Activated CD4-positive, alpha-beta T cell treated with anti-CD3 and anti-CD28 coated beads, Interleukin-2, amount 10 ng/mL, durations not matched to agents 24 days and 14 days (primary cell): ENCODE measurements around the gene APOL2. TPM values are rescaled to one million over a fixed set of nuclear protein-coding genes. Genes with fewer than 3 reads are reported as not detected.
A peak's percentile ranks its signal among the peaks of the same experiment; 100 is the strongest.
"Not testable (repeated sequence)": the region's sequence is repeated elsewhere in the genome, so short reads cannot be mapped to it uniquely, and the experiment has no call there.

Experiments used
- DNase-seq: peaks from one replicate; pipeline ENCODE4 v3.0.0; 2022
- H3K27ac Mint-ChIP-seq: one replicate; pipeline ENCODE4 v1.8.0; 2022; ENCODE audit warnings: mild to moderate bottlenecking, mixed read lengths
- H3K27me3 Mint-ChIP-seq: one replicate; pipeline ENCODE4 v1.8.0; 2022; ENCODE audit warnings: mixed read lengths
- H3K36me3 Mint-ChIP-seq: one replicate; pipeline ENCODE4 v1.8.0; 2022; ENCODE audit warnings: low read depth, mild to moderate bottlenecking, mixed read lengths
- H3K4me1 Mint-ChIP-seq: one replicate; pipeline ENCODE4 v1.8.0; 2021; ENCODE audit warnings: mixed read lengths
- H3K4me3 Mint-ChIP-seq: one replicate; pipeline ENCODE4 v1.8.0; 2022; ENCODE audit warnings: mild to moderate bottlenecking, moderate library complexity, mixed read lengths
- H3K9me3 Mint-ChIP-seq: one replicate; pipeline ENCODE4 v1.8.0; 2021; ENCODE audit warnings: mixed read lengths
- intact Hi-C: fragments of 100-400 bp; cut with micrococcal nuclease; formaldehyde crosslinking; loops from one replicate; pipeline ENCODE4 v1.15.1; 2023
- total RNA-seq: library from RNA; stranded (reverse); gene quantifications from 2 replicates; pipeline ENCODE4 v1.2.3, GENCODE V29; 2022

The APOL2 gene
- total RNA-seq, 1 donor from 2014 or later: 58.6 TPM

DNA sequence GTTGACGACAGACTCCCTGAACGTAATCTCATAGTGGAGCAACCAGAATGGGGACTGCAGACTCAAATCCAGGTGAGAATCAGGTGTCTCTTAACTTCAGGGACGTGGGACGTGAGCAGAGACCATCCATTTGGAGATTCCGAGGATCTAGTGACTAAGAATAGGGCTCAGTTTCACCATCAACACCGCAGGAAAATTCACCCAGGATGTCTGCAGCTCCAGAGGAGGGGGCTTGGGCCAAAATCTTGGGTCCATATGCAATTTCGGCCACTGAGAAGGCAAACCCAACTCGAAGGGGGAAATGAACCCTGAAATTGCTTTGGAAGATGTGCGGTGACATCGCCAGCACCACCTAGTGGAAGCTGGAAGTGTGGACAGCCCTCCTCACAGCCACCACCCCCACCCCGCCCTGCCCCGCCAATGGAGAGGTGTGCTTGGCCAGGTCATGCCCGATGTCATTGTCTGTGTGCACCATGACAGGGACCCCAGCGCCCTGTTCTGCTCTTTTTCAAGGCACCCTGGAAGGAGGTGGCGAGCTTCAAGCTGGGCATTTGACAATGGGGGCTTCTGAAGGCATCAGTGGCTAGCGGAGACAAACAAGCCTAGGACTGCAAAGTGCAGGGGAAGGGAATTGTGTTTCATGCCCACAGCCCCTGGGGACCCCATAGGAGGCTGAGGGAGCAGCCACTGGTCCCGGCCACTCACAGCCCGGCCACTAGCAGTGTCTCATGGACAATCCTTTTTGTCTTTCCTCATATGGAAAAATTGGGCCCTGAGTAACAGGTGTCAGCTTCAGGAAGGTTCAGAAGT is 38.4 kb upstream of the APOL2 start:
- H3K27ac Mint-ChIP-seq: peak overlapping the region; percentile 9

DNA sequence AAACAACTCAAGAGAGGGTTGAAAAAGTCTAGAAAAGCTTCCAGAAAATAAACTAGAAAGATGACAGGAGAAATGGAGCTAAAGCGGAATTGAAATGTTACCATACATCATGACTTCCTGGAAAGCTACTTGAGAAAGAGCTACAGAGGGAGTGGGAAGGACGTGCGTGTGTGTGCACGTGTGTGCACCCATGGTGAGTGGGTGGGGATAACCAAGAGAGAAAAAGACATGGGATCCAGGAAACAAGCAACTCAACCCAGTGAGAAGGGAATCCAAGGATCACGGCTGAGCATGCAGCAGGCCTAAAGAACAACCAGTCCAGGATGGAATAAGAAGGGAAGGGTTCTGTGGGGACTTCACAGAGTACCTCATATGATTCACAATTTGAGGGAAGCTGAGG is 35.2 kb upstream of the APOL2 start:
- intact Hi-C loops: no loop called here
- H3K4me3 Mint-ChIP-seq: no peak overlapping the region
- no peak for DNase-seq
- H3K4me1 Mint-ChIP-seq: peaks cover 10% of the 10 kb centered on the region
- H3K9me3 Mint-ChIP-seq: no peaks in the 10 kb centered on the region
- peaks cover 10% of the 10 kb centered on the region for H3K36me3 Mint-ChIP-seq
- no peaks in the 10 kb centered on the region for H3K27me3 Mint-ChIP-seq
- H3K27ac Mint-ChIP-seq: no peak overlapping the region

More for the DNA sequence above, 38.4 kb upstream of the APOL2 start:
- Mint-ChIP-seq H3K4me1 (peaks cover 10% of the 10 kb centered on the region), H3K27me3 (no peaks in the 10 kb centered on the region), H3K36me3 (peaks cover 31% of the 10 kb centered on the region), H3K4me3 (no peak overlapping the region), H3K9me3 (no peaks in the 10 kb centered on the region)
- DNase-seq: peak; percentile 87
- intact Hi-C loops: loop anchor here (2.0 to 5.0 kb wide), 2 partner anchors 40 to 83 kb away; partner anchors contain the start of gene APOL2

DNA sequence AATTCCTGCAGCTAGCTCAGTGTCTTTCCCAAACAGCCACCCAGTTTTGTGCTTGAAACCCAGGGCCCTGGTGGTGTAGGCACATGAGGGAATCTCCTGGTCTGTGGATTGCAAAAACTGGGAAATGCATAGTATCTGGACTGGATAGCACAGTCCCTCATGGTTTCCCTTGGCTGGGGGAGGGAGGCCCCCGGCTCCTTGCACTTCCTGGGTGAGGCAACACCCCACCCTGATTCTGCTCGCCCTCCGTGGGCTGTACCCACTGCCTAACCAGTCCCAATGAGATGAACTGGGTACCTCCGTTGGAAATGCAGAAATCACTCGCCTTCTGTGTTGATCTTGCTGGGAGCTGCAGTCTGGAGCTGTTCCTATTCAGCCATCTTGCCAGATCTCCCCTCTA is 32.6 kb upstream of the APOL2 start:
- H3K4me3 Mint-ChIP-seq, intact Hi-C loops, H3K27me3 Mint-ChIP-seq, H3K27ac Mint-ChIP-seq, DNase-seq, H3K4me1 Mint-ChIP-seq, H3K9me3 Mint-ChIP-seq: not testable (repeated sequence)
- H3K36me3 Mint-ChIP-seq: peaks cover 23% of the 10 kb centered on the region

DNA sequence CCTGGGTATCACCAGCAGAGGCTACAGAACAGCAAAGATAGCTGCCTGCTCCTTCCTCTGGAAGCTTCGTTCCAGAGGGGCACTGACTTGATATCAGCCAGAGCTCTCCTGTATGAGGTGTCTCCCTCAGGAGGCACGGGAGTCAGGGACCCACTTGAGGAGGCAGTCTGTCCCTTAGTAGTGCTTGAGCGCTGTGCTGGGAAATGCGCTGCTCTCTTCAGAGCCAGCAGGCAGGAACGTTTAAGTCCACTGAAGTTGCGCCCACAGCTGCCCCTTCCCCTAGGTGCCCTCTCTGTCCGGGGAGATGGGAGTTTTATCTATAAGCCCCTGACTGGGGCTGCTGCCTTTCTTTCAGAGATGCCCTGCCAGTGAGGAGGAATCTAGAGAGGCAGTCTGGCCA is 31.9 kb upstream of the APOL2 start:
- H3K27ac Mint-ChIP-seq, H3K4me1 Mint-ChIP-seq, H3K9me3 Mint-ChIP-seq, H3K27me3 Mint-ChIP-seq, H3K4me3 Mint-ChIP-seq, DNase-seq, intact Hi-C loops: not testable (repeated sequence)
- peaks cover 28% of the 10 kb centered on the region for H3K36me3 Mint-ChIP-seq

DNA sequence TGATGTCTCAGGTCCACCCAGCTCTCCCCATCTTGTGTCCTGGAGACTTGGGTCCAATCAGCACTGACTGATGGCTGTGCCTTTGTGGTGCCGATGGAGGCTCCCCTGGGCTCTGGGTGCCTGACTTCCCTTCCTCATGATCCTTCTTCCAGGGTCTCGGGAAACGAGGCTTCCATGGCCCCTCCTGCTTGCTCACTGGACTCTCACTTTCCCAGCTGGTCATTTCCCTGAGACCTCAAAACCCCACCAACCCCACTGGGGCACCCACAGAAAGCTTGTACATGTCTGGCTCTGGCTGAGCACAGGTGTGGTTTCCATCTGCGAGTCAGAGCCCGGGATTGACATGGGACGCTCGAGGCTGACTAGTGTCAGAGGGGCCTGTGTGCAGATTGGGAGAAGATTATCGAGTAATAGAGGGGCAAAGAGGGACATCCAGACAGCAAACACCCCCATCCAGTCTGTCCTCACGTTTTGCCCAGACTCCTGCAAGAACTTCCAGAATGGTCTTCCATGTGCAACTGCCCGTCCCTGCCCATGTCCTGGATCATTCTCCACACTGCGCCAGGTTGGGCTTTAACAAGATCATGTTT is 28.7 kb upstream of the APOL2 start:
- no peak for DNase-seq

DNA sequence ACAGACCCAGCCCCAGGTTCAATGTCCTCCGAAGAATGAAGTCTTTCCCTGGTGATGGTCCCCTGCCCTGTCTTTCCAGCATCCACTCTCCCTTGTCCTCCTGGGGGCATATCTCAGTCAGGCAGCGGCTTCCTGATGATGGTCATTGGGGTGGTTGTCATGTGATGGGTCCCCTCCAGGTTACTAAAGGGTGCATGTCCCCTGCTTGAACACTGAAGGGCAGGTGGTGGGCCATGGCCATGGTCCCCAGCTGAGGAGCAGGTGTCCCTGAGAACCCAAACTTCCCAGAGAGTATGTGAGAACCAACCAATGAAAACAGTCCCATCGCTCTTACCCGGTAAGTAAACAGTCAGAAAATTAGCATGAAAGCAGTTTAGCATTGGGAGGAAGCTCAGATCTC is 27.7 kb upstream of the APOL2 start:
- Mint-ChIP-seq H3K9me3 (no peaks in the 10 kb centered on the region), H3K4me1 (no peaks in the 10 kb centered on the region), H3K4me3 (no peak overlapping the region), H3K27ac (no peak overlapping the region), H3K27me3 (no peaks in the 10 kb centered on the region), H3K36me3 (peaks cover 56% of the 10 kb centered on the region)
- no peak for DNase-seq
- intact Hi-C loops: no loop called here

More for the DNA sequence above, 28.7 kb upstream of the APOL2 start:
- Mint-ChIP-seq H3K36me3 (peaks cover 48% of the 10 kb centered on the region), H3K4me3 (no peak overlapping the region), H3K9me3 (no peaks in the 10 kb centered on the region), H3K27me3 (no peaks in the 10 kb centered on the region), H3K27ac (no peak overlapping the region), H3K4me1 (no peaks in the 10 kb centered on the region)
- intact Hi-C loops: no loop called here

DNA sequence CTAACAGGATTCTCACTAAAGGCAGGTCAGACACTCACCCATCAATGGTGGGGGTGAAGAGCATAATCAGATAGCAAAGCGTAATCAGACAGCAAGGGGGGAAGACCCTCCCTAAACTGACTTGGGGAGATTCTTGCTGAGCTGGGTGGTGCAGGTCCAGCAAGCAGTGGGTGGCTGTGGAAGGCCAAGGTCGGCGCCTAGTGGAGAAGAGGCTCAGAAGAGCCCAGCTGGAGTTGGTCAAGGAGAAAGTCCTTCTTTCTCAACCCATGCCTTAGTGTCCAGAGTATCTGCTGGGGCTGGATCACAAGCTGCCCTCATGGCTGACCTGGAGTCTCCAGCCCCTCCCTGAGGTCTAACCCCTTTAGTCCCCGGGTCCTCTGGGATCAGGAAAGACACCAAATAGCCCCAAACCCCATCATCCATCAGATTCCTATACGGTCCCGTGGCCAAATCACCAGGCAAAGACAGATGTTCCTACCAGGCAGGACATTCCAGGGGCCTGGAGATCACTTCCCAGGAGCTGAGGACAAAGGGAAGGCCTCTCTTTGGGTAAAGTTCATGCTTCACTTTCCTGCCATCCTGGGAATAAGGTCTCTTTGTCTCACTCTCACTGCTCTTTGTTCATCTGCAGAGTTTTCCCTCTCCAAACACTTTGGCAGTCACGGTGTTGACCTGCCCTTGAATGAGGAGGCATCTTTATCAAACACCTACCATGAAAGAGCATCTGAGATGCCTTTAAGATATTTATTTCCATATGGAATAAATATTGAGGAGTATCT is 24.7 kb upstream of the APOL2 start:
- DNase-seq, H3K27ac Mint-ChIP-seq, intact Hi-C loops, H3K27me3 Mint-ChIP-seq, H3K4me1 Mint-ChIP-seq, H3K9me3 Mint-ChIP-seq, H3K4me3 Mint-ChIP-seq: not testable (repeated sequence)
- H3K36me3 Mint-ChIP-seq: peaks cover 74% of the 10 kb centered on the region

DNA sequence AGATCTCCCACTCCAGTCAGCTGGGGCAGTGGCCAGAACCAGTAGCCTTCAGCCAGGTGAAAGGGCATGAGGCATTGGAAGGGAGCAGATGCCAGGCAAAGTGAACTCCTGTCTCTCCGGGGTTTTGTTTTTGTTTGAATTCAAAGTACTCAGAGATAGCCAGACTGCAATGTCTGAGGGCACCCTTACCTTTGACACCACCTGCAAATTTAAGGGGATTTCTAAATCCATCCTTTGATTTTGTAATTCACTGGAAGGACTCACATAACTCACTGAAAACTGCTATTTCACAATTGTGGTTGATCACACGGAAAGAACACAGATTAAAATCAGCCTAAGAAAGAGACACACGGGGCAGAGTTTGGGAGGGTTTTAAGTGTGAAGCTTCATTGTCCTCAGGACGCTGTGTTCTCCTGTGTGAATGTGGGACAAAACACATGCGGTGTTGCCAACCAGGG is 23.9 kb upstream of the APOL2 start:
- H3K4me3 Mint-ChIP-seq, H3K27me3 Mint-ChIP-seq, intact Hi-C loops, H3K9me3 Mint-ChIP-seq, DNase-seq: not testable (repeated sequence)
- H3K27ac Mint-ChIP-seq: peak overlapping the region; percentile 10
- H3K36me3 Mint-ChIP-seq: peaks cover 76% of the 10 kb centered on the region
- H3K4me1 Mint-ChIP-seq: peaks cover 17% of the 10 kb centered on the region

DNA sequence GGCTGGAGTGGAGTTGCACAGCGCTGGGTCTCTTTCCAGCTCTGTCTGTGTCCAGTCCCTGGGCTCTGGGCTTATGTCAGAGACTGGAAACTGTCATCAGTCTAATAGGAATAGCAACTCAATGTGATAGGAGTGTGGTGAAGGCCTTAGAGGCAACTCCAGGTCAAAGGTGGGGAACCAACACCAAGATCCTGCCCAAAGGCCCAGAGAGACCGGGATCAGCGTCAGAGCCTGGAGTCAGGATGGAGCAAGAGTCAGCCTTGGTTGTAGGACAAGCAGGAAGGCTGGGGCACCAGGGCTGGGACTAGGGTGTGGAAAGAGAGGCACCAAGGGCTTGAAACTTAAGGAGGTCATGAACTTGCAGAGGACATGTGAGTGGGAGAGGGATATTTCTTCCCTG is 23.0 kb upstream of the APOL2 start:
- H3K9me3 Mint-ChIP-seq, H3K4me3 Mint-ChIP-seq, DNase-seq, intact Hi-C loops, H3K27me3 Mint-ChIP-seq: not testable (repeated sequence)
- Mint-ChIP-seq H3K27ac (peak overlapping the region; percentile 41), H3K36me3 (peaks cover 76% of the 10 kb centered on the region), H3K4me1 (peaks cover 23% of the 10 kb centered on the region)

DNA sequence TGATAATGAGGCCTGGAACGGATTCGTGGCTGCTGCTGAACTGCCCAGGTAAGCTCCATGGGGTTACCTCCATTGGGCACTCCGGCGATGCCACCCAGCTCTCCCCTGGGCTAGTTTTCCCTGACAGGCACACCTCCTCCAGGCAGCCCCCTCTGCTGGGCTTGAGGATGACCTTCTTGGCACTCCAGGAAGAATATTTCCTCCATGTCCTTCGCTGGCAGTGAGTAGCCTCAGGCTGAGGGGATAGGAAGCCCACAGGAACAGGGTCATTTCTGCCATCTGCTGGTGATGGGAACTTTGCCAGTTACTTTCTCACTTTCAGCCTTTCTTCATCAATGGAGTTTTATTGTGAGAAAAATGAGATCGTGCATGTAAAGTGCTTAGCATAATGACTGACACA is 22.3 kb upstream of the APOL2 start:
- H3K27me3 Mint-ChIP-seq, H3K9me3 Mint-ChIP-seq, H3K27ac Mint-ChIP-seq, intact Hi-C loops, H3K4me3 Mint-ChIP-seq, DNase-seq: not testable (repeated sequence)
- Mint-ChIP-seq H3K36me3 (peaks cover 75% of the 10 kb centered on the region), H3K4me1 (peaks cover 26% of the 10 kb centered on the region)

DNA sequence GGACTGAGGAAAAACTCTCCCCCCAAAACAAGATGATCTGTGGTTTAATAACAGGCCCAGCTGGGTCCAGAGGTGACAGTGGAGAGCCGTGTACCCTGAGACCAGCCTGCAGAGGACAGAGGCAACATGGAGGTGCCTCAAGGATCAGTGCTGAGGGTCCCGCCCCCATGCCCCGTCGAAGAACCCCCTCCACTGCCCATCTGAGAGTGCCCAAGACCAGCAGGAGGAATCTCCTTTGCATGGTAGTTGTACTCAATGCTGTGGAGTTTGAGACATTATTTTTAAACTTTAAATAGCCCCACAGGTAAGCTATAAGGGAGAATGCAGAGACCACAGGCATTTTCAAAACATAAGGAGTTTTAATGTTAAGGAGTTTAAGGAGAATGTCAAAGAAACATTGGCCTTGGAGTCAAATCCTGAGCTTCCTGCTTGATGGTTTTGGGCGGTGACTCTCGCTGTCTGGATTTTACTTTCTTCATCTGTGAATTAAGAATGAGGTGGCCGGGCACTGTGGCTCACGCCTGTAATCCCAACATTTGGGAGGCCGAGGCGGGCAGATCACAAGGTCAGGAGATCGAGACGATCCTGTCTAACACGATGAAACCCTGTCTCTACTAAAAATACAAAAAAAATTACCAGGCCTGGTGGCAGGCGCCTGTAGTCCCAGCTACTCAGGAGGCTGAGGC is 20.4 kb upstream of the APOL2 start:
- no peak overlapping the region for H3K4me3 Mint-ChIP-seq
- H3K27ac Mint-ChIP-seq: peak overlapping the region; percentile 65

DNA sequence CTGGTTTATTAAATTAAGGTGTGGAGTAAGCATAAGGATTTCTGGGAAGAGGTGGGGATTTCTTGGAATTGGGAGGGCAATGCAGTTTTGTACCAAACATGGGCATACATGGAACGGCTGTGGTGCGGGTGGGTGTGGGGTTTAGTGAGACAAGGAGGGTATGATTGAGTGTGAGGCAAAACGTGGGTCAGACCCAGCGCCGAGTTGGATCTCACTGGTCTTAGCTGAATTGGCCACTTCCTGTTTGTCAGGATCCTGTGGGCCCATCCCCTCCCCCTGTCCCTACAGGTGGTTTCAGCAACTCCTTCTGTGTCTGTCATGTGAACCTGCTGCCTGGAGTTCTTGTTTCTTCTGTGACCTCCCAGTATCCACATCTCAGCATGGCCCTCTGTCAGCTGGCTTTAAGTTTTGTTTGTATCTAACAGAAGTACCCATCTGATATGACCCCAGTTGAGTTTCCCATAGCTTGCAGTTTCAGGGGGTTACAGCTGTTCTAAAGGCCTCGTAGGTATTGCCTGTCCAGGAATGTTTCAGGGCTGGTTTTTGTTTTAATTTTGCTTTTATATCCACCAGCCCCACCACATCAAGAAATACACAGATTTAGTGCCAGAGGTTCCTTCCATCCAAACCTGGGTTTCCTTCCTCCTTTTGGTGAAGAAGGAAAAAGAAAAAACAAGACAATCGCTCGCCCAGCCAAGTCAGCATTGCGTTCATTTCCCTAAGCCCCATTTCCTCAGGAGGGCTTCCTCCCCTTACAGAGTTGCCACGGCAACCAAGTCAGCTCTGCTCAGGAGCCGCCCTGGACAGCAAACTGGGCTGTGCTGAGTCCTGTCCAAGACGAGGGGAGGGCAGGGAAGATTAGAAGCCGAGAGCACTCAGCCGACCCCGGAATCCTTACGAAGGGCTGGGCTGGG is 19.6 kb upstream of the APOL2 start:
- DNase-seq: peak; percentile 77
- intact Hi-C loops: no loop called here
- H3K4me1 Mint-ChIP-seq: peaks cover 49% of the 10 kb centered on the region

More for the DNA sequence above, 20.4 kb upstream of the APOL2 start:
- intact Hi-C loops: no loop called here
- peaks cover 75% of the 10 kb centered on the region for H3K36me3 Mint-ChIP-seq
- H3K4me1 Mint-ChIP-seq: peaks cover 42% of the 10 kb centered on the region
- H3K27me3 Mint-ChIP-seq: no peaks in the 10 kb centered on the region
- DNase-seq: no peak
- no peaks in the 10 kb centered on the region for H3K9me3 Mint-ChIP-seq

More for the DNA sequence above, 19.6 kb upstream of the APOL2 start:
- peaks cover 74% of the 10 kb centered on the region for H3K36me3 Mint-ChIP-seq
- H3K9me3 Mint-ChIP-seq: no peaks in the 10 kb centered on the region
- peak overlapping the region; percentile 91 for H3K27ac Mint-ChIP-seq
- no peaks in the 10 kb centered on the region for H3K27me3 Mint-ChIP-seq
- peak overlapping the region; percentile 62 for H3K4me3 Mint-ChIP-seq
